BLaER1 treated with 17β-estradiol and CSF1 and Interleukin-3, amounts not matched to agents 10 nM and 100 nM (cell line): ENCODE results near the gene TNFRSF18.

ENCODE experiments used
- H3K27ac ChIP-seq, 11 experiments: shearing (Covaris generic); formaldehyde crosslinking; 2 replicates each; pipeline ENCODE4 v1.8.1; 2022
- H3K27me3 ChIP-seq, 11 experiments: shearing (Covaris generic); formaldehyde crosslinking; 2 replicates each; pipeline ENCODE4 v1.8.1; 2022
- H3K36me3 ChIP-seq, 11 experiments: shearing (Covaris generic); formaldehyde crosslinking; 2 replicates each; pipeline ENCODE4 v1.8.1; 2022
- H3K4me1 ChIP-seq, 10 experiments: shearing (Covaris generic); formaldehyde crosslinking; 2 replicates each; pipeline ENCODE4 v1.8.1; 2022
- H3K4me2 ChIP-seq, 11 experiments: shearing (Covaris generic); formaldehyde crosslinking; 2 replicates each; pipeline ENCODE4 v1.8.1; 2022
- H3K4me3 ChIP-seq, 10 experiments: shearing (Covaris generic); formaldehyde crosslinking; 2 replicates each; pipeline ENCODE4 v1.8.1; 2022
- H3K9ac ChIP-seq, 11 experiments: shearing (Covaris generic); formaldehyde crosslinking; 2 replicates each; pipeline ENCODE4 v1.8.1; 2022
- H3K9me3 ChIP-seq, 11 experiments: shearing (Covaris generic); formaldehyde crosslinking; replicated peaks in 1 of 11; 2 replicates each; pipeline ENCODE4 v1.8.1; 2022
- H4K20me1 ChIP-seq, 11 experiments: shearing (Covaris generic); formaldehyde crosslinking; 2 replicates each; pipeline ENCODE4 v1.8.1; 2022
- Cebpa-rat ChIP-seq, 11 experiments: shearing (Covaris generic); IDR thresholded peaks; 2 replicates each; pipeline ENCODE4 v1.8.1; 2022

TNFRSF18 gene

DNA sequence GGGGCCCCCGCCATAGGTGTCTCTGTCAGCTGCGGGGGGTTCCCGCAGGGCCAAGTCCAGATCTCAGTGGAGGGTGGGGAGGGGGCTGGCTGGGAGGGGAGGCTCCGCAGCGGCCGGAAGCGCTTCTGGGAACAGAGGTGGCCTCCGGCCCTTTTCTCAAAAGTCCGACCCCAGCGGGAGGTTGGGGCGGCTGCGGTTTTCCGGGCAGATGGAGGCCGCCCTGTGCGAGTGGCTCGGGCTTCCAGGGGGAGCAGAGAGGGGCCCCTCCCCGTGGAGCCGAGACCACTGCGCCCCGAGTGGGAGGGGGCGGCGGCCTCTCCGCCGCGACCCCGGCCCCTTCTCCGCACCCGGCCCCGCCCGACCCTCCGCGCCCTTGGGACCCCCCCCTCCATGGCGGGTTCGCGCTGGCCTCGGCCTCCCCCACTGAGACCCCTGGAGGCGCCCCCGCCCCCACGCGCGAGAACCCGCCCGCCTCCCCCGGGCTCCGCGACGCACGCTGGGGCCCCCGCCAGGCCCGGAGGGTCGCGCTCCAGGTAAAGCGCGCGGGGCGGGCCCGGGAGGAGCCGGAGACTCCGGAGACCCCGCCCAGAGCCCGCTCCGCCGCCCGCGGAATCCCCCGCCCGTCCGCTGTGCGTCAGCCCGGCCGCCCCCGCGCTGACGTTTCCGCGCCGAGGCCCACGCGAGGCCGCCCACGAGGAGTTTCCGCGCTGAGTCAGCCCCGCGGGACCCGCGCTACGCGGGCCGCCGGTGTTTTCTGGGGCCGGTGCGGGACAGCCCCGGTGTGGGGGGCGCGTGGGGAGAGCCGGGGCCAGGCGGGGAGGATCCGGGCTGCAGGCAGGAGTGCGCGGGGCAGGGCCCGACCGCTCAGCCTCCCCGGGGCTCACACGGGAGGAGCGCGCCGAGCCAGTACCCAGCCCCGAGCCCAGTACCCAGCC, 5.2 kb downstream of the TNFRSF18 start:
- Histone ChIP-seq H3K27ac (peak overlapping the region in 3 of 11 experiments; percentile 5 to 65 (median 37); a peak in 4 of 22 replicates), H3K36me3 (no peaks in the 10 kb centered on the region), H3K4me1 (peaks cover 16 to 42% (median 30%) of the 10 kb centered on the region in 10 experiments), H3K4me2 (peak overlapping the region; percentile 62 to 93 (median 89)), H3K4me3 (peak overlapping the region; percentile 38 to 69 (median 56); a peak in 18 of 20 replicates), H4K20me1 (peaks cover 0 to 22% (median 12%) of the 10 kb centered on the region in 11 experiments; a peak in 14 of 22 replicates), H3K27me3 (peaks cover 17 to 50% (median 28%) of the 10 kb centered on the region in 11 experiments), H3K9ac (peak overlapping the region in 10 of 11 experiments; percentile 38 to 73 (median 54); a peak in 16 of 22 replicates), H3K9me3 (peaks cover 0 to 4% (median 0%) of the 10 kb centered on the region in 11 experiments; a peak in 1 of 22 replicates)
- no peak for TF ChIP-seq Cebpa-rat (IDR thresholded peaks at IDR 0.05)

DNA sequence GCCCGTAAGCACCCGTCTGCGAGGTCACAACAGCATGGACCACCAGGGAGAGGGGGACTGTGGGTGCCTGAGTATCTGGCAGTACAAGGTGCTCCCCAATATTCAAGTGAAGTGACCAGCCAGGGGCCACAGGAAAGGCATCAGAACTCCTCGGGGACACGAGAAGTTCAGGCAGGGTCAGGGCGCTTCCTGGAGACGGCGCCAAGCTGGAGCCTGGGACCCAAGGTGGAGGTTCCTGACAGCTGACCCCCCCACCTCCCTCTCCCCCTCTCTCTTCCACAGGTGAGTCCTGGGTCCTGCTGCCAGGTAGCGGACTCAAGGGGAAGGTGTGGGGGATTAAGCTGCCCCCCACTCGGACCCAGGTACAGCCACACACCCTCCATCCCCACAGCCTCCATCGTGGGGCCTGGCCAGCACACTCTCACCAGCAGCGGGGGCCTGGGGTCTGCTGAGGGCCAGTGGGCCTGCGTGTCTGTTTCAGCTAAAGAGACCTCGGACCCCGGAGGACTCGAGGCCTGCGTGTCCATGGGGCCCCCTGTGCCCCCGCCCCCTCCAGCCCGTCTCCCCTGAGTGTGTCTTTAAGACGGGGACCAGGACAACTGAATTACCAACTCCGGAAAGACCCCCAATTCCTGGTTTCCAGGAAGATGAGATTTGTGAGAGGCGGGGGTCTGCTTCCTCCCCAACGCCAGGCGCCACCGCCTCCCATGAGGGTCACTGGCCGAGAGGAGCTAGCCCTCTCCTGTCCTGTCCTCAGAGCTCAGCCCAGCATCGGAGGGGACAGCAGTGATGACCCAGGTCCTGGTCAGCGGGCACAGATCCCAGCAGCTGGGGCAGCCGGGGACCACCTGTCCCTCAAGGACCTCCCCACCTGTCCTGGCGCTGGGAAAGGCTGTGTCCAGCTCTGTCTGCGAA, 6.2 kb downstream of the TNFRSF18 start:
- H3K4me3 ChIP-seq: peak overlapping the region in 8 of 10 experiments; percentile 38 to 69 (median 55); a peak in 11 of 20 replicates

DNA sequence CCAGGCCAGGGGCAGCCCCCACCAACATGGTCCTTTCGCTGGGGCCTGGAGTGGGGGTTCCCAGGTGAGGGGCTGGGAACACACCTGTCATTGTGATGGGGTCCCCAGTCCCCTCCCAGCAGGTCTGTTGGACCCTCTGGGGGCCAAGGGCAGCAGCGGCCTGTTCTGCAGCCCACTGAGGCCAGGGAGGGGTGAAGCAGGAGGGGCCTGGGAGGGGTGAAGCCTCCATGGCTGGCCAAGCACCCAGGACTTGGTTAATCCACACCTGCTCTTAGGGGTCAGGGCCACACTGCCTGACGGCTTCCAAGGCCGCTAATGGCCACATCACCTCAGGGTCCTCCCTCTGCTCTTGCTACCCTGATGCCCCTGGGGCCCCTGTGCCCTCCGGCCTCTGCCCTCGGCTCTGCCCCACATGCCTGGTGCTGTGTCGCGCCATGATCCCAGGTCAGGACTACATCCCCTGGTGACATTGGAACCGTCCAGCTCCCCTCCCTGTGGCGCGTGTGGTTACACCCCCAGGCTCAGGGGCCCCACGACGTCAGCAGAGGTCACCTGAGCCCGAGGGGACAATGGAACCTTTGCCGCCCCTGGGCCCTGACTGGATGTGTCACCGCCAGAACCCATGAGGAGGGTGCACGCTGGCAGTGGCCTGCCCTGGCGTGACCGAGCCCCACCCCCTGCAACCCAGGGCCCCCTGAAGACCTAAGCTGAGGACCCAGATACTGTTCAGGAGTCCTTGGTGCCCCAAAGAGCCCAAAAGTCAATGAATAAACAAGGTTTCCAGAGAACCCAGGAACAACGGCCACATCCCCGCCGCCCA, 7.0 kb downstream of the TNFRSF18 start:
- TF ChIP-seq Cebpa-rat (IDR thresholded peaks at IDR 0.05): no peak
- peaks cover 12 to 22% (median 16%) of the 10 kb centered on the region in 11 experiments for H3K9me3 ChIP-seq
- H3K9ac ChIP-seq: no peak overlapping the region
- peaks cover 0 to 10% (median 0%) of the 10 kb centered on the region in 11 experiments; a peak in 1 of 22 replicates for H4K20me1 ChIP-seq
- H3K27me3 ChIP-seq: peaks cover 0 to 33% (median 17%) of the 10 kb centered on the region in 11 experiments; a peak in 19 of 22 replicates
- H3K36me3 ChIP-seq: no peaks in the 10 kb centered on the region
- H3K4me3 ChIP-seq: no peak overlapping the region
- peak overlapping the region in 9 of 11 experiments; percentile 62 to 93 (median 89); a peak in 10 of 22 replicates for H3K4me2 ChIP-seq
- no peak overlapping the region for H3K27ac ChIP-seq
- peaks cover 0 to 26% (median 15%) of the 10 kb centered on the region in 10 experiments; a peak in 19 of 20 replicates for H3K4me1 ChIP-seq

More for the DNA sequence above, 6.2 kb downstream of the TNFRSF18 start:
- Histone ChIP-seq H3K27ac (peak overlapping the region in 1 of 11 experiments; percentile 65; a peak in 2 of 22 replicates), H3K4me1 (peaks cover 7 to 32% (median 20%) of the 10 kb centered on the region in 10 experiments), H3K4me2 (peak overlapping the region; percentile 62 to 93 (median 89)), H3K9ac (peak overlapping the region in 3 of 11 experiments; percentile 38 to 69 (median 50); a peak in 7 of 22 replicates), H3K27me3 (peaks cover 8 to 41% (median 19%) of the 10 kb centered on the region in 11 experiments), H3K9me3 (peaks cover 3 to 14% (median 7%) of the 10 kb centered on the region in 11 experiments; a peak in 21 of 22 replicates), H3K36me3 (no peaks in the 10 kb centered on the region), H4K20me1 (peaks cover 0 to 13% (median 4%) of the 10 kb centered on the region in 11 experiments; a peak in 7 of 22 replicates)
- no peak for TF ChIP-seq Cebpa-rat (IDR thresholded peaks at IDR 0.05)

DNA sequence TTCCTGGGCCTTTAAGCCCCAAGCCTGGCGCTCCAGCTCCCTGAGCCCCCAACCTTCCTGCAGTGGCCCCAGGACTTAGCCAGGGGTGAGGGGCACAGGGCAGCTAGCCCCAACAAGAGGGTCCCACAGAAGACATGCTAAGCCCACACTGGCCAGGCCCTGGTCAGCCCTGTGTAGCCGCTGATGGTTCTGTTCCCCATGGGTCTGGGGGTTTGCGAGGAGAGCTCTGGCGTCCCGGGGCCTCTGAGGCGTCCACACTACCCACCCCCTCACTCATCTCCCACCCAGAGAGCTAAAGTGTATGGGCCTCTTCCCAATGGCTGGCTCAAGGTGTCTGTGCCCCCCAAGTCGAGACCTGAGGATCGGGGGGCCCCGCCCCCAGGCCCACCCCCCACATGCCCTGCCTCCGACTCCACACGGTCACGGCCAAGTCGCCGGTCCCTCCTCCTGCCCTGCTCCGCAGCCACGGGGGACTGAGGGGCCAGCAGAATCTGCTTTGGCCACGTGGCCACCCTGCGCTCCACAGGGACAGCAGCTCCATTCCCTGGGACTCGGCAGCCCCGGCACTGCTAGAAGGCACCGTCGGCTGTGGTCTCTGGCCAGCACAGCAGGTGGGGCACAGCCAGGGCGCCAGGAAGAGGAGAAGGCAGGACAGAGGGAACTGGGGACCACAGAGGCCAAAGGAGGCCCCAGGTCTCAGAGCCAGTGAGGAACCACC, 7.8 kb downstream of the TNFRSF18 start:
- Histone ChIP-seq H3K9me3 (peaks cover 14 to 30% (median 22%) of the 10 kb centered on the region in 11 experiments), H3K4me3 (no peak overlapping the region), H3K4me2 (peak overlapping the region in 2 of 11 experiments; percentile 15 to 29; a peak in 2 of 22 replicates), H3K27me3 (peaks cover 0 to 27% (median 16%) of the 10 kb centered on the region in 11 experiments; a peak in 19 of 22 replicates), H3K27ac (no peak overlapping the region), H3K36me3 (no peaks in the 10 kb centered on the region), H4K20me1 (peaks cover 0 to 9% (median 0%) of the 10 kb centered on the region in 11 experiments; a peak in 1 of 22 replicates), H3K9ac (no peak overlapping the region), H3K4me1 (peaks cover 0 to 26% (median 15%) of the 10 kb centered on the region in 10 experiments; a peak in 19 of 20 replicates)
- no peak for TF ChIP-seq Cebpa-rat (IDR thresholded peaks at IDR 0.05)

DNA sequence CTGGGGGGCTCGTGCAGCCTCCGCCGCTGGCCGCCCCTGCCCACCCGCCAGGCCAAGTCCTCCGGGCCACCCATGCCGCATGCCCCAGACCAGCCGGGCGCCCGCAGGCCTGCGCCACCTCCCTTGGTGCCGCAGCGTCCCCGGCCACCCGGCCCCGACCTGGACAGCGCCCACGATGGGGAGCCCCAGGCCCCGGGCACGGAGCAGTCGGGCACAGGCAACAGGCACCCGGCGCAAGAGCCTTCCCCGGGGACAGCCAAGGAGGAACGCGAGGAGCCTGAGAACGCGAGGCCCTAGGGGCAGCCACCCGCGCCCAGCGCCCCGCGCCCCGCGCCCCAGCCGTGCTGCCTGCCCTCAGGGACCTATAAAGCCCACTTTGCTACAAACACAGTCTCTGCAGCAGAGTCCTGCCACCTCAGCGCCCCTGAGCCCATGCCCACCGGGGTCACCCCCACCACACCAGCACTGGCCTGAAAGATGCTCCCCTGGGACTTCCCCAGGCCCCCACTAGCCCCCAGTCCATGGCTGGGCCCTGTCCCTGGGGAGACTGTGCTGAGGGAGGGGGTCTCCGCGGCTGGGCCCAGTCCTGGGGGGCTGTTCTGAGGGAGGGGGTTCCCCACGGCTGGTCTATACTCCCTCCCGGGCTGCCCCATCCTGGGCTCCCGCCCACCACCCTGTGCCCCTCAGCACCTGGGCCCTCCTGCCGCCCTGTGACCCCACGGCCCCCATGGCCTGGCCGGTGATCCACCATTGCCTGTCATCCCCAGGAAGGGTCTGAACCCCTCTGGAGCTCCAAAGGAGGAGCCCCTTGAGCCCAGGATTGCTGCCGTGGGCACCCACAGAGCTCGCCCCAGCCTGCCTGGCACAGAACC, 8.6 kb downstream of the TNFRSF18 start:
- Histone ChIP-seq H3K9me3 (peaks cover 18 to 37% (median 26%) of the 10 kb centered on the region in 11 experiments), H3K4me1 (peaks cover 0 to 26% (median 15%) of the 10 kb centered on the region in 10 experiments; a peak in 19 of 20 replicates), H3K27me3 (peaks cover 0 to 22% (median 16%) of the 10 kb centered on the region in 11 experiments; a peak in 19 of 22 replicates), H3K9ac (no peak overlapping the region), H3K36me3 (no peaks in the 10 kb centered on the region), H3K27ac (no peak overlapping the region), H4K20me1 (0 out of 22 replicates have a peak, but pooled peaks cover 0 to 1% (median 0%) of the 10 kb centered on the region in 11 experiments), H3K4me2 (peak overlapping the region in 2 of 11 experiments; percentile 15 to 29; a peak in 3 of 22 replicates), H3K4me3 (no peak overlapping the region)
- no peak for TF ChIP-seq Cebpa-rat (IDR thresholded peaks at IDR 0.05)

DNA sequence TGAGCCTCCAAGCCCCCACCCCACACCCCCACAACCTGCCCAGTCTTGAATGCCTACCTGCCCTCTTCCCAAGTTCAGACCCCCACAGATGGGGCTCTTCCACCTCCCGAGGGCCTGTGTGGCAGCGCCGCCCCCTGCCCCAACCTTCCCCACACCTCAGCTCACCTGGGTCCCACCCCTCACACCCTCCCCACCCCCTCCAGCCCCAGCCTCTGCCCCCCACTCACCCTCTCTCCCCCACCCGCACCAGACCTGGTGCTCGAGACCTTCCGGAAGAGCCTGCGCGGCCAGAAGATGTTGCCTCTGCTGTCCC, 9.2 kb downstream of the TNFRSF18 start:
- no peak overlapping the region for H3K9ac ChIP-seq
- H3K4me1 ChIP-seq: peaks cover 0 to 26% (median 15%) of the 10 kb centered on the region in 10 experiments; a peak in 19 of 20 replicates
- no peak overlapping the region for H3K4me2 ChIP-seq
- no peak overlapping the region for H3K27ac ChIP-seq
- H3K27me3 ChIP-seq: peaks cover 0 to 21% (median 16%) of the 10 kb centered on the region in 11 experiments; a peak in 19 of 22 replicates
- H4K20me1 ChIP-seq: no peaks in the 10 kb centered on the region
- no peaks in the 10 kb centered on the region for H3K36me3 ChIP-seq
- no peak for TF ChIP-seq Cebpa-rat (IDR thresholded peaks at IDR 0.05)
- peaks cover 20 to 44% (median 32%) of the 10 kb centered on the region in 11 experiments for H3K9me3 ChIP-seq
- no peak overlapping the region for H3K4me3 ChIP-seq
